Hepatocyte (in vitro differentiated cells): ENCODE measurements around the gene PXMP4. TPM values are rescaled to one million over a fixed set of nuclear protein-coding genes. Genes with fewer than 3 reads are reported as not detected.

Experiments used
- DNase-seq: peaks from one replicate; pipeline ENCODE4 v3.0.0-alpha.2; 2016; ENCODE audit warnings: low spot score
- H2AFZ ChIP-seq: fragments of 200-600 bp; sonication (generic); 2 replicates; pipeline ENCODE4 v1.6.0; 2016; ENCODE audit warnings: antibody characterized with exemption, mild to moderate bottlenecking
- H3K27ac ChIP-seq: fragments of 200-600 bp; sonication (generic); 2 replicates; pipeline ENCODE4 v1.5.1; 2016; ENCODE audit warnings: mild to moderate bottlenecking
- H3K27me3 ChIP-seq: fragments of 200-600 bp; sonication (generic); 2 replicates; pipeline ENCODE4 v1.6.1; 2016
- H3K36me3 ChIP-seq: fragments of 200-600 bp; sonication (generic); replicated peaks from 2 replicates; pipeline ENCODE4 v1.5.1; 2016; ENCODE audit warnings: low read depth; ENCODE audit not compliant: insufficient read depth
- H3K4me1 ChIP-seq: fragments of 200-600 bp; sonication (generic); 2 replicates; pipeline ENCODE4 v1.5.1; 2016; ENCODE audit warnings: mild to moderate bottlenecking, moderate library complexity; ENCODE audit not compliant: insufficient read depth
- H3K4me2 ChIP-seq: fragments of 200-600 bp; sonication (generic); 2 replicates; pipeline ENCODE4 v1.6.0; 2016
- H3K4me3 ChIP-seq: fragments of 200-600 bp; sonication (generic); 2 replicates; pipeline ENCODE4 v1.5.1; 2016; ENCODE audit warnings: mild to moderate bottlenecking
- H3K79me2 ChIP-seq: fragments of 200-600 bp; sonication (generic); 2 replicates; pipeline ENCODE4 v1.6.0; 2017; ENCODE audit warnings: mild to moderate bottlenecking
- H3K9me2 ChIP-seq: fragments of 200-600 bp; sonication (generic); replicated peaks from 2 replicates; pipeline ENCODE4 v1.6.0; 2017; ENCODE audit warnings: mild to moderate bottlenecking; ENCODE audit not compliant: insufficient read depth
- H3K9me3 ChIP-seq: fragments of 200-600 bp; sonication (generic); 2 replicates; pipeline ENCODE4 v1.5.1; 2016; ENCODE audit warnings: low read depth, mild to moderate bottlenecking
- H4K20me1 ChIP-seq: fragments of 200-600 bp; sonication (generic); 2 replicates; pipeline ENCODE4 v1.6.0; 2016; ENCODE audit warnings: mild to moderate bottlenecking; ENCODE audit not compliant: insufficient read depth, poor library complexity, severe bottlenecking
- CTCF ChIP-seq: fragments of 200-600 bp; sonication (generic); IDR thresholded peaks from 2 replicates; pipeline ENCODE4 v1.5.1; 2016; ENCODE audit warnings: antibody characterized with exemption, mild to moderate bottlenecking; ENCODE audit not compliant: poor library complexity
- EZH2 ChIP-seq: fragments of 200-600 bp; sonication (generic); IDR thresholded peaks from 2 replicates; pipeline ENCODE4 v1.6.1; 2016; ENCODE audit warnings: antibody characterized with exemption, mild to moderate bottlenecking, borderline replicate concordance
- EZH2phosphoT487 ChIP-seq: fragments of 200-600 bp; sonication (generic); IDR thresholded peaks from one replicate; pipeline ENCODE4 v1.6.1; 2018; ENCODE audit warnings: antibody characterized with exemption, mild to moderate bottlenecking, low read depth, moderate library complexity; ENCODE audit not compliant: unreplicated experiment, severe bottlenecking
- WGBS: methylation state at CpG from one replicate; pipeline ENCODE4 v1.1.6; 2016; ENCODE audit warnings: low lambda C conversion rate; ENCODE audit errors: missing lambda C conversion rate; 5-methylcytosine and 5-hydroxymethylcytosine counted together
- polyA plus RNA-seq: library from polyadenylated mRNA; unstranded; fragments of >200 nt; fragmentation: Nextera tagmentation; extraction: Ambion mirVana; gene quantifications from 2 replicates; pipeline ENCODE4 v1.2.1, GENCODE V29; 2016
- total RNA-seq: library from RNA; depleted of rRNA; stranded (reverse); fragments of >200 nt; gene quantifications from 2 replicates; pipeline ENCODE4 v1.2.3, GENCODE V29; 2014

The PXMP4 gene
- total and polyA plus RNA-seq, 2 experiments from 2014 or later: 4.1 to 4.7 TPM

GRCh38 chr20:33668466-33669155 is 51.5 kb downstream of the PXMP4 start:
- 95% methylated on average over 13 of the region's 13 CpGs for WGBS
- Histone ChIP-seq H3K4me1 (peaks cover 23% of the 10 kb centered on the region), H3K4me2 (peak overlapping the region; percentile 80), H3K36me3 (no peaks in the 10 kb centered on the region), H3K9me2 (no peaks in the 10 kb centered on the region), H3K79me2 (peaks cover 17% of the 10 kb centered on the region), H2AFZ (no peak overlapping the region), H3K9me3 (no peaks in the 10 kb centered on the region), H3K27me3 (no peaks in the 10 kb centered on the region), H3K4me3 (no peak overlapping the region), H3K27ac (no peak overlapping the region), H4K20me1 (no peaks in the 10 kb centered on the region)
- TF ChIP-seq CTCF (no peak), EZH2 (no peak), EZH2phosphoT487 (no peak)
- no peak for DNase-seq

- Histone ChIP-seq H3K36me3 (no peaks in the 10 kb centered on the region), H3K9me3 (no peaks in the 10 kb centered on the region), H3K27ac (no peak overlapping the region), H4K20me1 (no peaks in the 10 kb centered on the region), H3K4me3 (no peak overlapping the region), H2AFZ (no peak overlapping the region), H3K4me1 (peaks cover 18% of the 10 kb centered on the region), H3K9me2 (no peaks in the 10 kb centered on the region), H3K27me3 (no peaks in the 10 kb centered on the region), H3K4me2 (peak overlapping the region; percentile 80), H3K79me2 (peaks cover 10% of the 10 kb centered on the region)
- WGBS: 72% methylated on average over 47 of the region's 47 CpGs
- TF ChIP-seq EZH2phosphoT487 (no peak), EZH2 (no peak), CTCF (peak; percentile 63)
- peak; percentile 82 for DNase-seq
These were observed 52.2 kb downstream of the PXMP4 start for GRCh38 chr20:33667676-33668465.

- TF ChIP-seq EZH2phosphoT487 (no peak), EZH2 (no peak), CTCF (no peak)
- Histone ChIP-seq H3K36me3 (no peaks in the 10 kb centered on the region), H3K4me1 (peaks cover 15% of the 10 kb centered on the region), H3K27me3 (no peaks in the 10 kb centered on the region), H3K27ac (no peak overlapping the region), H3K4me2 (peak overlapping the region; percentile 80), H2AFZ (no peak overlapping the region), H3K4me3 (no peak overlapping the region), H4K20me1 (no peaks in the 10 kb centered on the region), H3K9me2 (no peaks in the 10 kb centered on the region), H3K9me3 (no peaks in the 10 kb centered on the region), H3K79me2 (peaks cover 6% of the 10 kb centered on the region)
- no peak for DNase-seq
- WGBS: 72% methylated on average over 45 of the region's 55 CpGs
These were observed 52.9 kb downstream of the PXMP4 start for GRCh38 chr20:33667245-33667675.
